Smooth muscle cell of the pulmonary artery (primary cell): ENCODE data around the gene RDH13. TPM values are rescaled to one million over a fixed set of nuclear protein-coding genes. Genes with fewer than 3 reads are reported as not detected.

Source experiments
- total RNA-seq: library from RNA; depleted of rRNA; stranded (reverse); fragments of >200 nt; gene quantifications from 2 replicates; pipeline ENCODE4 v1.2.3, GENCODE V29; 2014

Gene RDH13, protein sequence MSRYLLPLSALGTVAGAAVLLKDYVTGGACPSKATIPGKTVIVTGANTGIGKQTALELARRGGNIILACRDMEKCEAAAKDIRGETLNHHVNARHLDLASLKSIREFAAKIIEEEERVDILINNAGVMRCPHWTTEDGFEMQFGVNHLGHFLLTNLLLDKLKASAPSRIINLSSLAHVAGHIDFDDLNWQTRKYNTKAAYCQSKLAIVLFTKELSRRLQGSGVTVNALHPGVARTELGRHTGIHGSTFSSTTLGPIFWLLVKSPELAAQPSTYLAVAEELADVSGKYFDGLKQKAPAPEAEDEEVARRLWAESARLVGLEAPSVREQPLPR
- 9.5 and 20.0 TPM in 2 replicates for total RNA-seq

DNA sequence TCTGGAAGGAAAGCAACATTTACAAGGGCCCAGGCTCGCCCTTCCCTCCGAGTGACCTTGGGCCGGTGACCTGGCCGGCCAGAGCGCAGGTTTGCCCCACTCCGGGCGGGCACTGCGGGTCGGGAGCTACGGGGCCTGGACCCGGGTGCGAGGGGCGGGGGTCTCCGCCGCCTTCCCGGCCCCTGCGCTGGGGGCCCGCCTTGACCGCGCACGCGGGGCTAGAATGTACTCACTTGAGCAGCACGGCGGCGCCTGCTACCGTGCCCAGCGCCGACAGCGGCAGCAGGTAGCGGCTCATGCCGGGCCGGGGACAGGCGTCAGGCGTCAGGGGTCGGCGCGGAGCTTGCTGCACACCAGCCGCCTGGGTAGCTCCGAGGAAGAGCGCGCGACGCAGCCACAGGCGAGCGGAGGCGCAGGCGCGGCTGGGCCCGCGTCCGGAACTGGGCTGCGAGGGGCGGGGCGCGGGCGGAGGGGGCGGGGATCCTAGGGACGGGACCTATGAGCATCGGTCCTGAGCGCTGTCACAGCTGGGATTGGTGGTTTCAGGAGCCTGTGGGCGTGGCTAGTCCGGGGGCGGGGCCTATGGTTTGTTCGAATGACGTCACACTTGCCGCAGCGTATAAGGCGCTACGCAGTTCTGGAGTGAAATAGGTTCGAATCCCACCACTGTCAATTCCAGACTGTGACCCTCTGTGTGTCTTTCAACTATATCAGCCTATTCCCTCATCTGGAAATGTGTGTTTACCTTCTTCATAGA lies at the start of gene RDH13:
Gene RDH13, minus strand, starts transcription at position 414 of the 757 bp plus-strand sequence. Its CDS starts 116 bp downstream, at position 298.

DNA sequence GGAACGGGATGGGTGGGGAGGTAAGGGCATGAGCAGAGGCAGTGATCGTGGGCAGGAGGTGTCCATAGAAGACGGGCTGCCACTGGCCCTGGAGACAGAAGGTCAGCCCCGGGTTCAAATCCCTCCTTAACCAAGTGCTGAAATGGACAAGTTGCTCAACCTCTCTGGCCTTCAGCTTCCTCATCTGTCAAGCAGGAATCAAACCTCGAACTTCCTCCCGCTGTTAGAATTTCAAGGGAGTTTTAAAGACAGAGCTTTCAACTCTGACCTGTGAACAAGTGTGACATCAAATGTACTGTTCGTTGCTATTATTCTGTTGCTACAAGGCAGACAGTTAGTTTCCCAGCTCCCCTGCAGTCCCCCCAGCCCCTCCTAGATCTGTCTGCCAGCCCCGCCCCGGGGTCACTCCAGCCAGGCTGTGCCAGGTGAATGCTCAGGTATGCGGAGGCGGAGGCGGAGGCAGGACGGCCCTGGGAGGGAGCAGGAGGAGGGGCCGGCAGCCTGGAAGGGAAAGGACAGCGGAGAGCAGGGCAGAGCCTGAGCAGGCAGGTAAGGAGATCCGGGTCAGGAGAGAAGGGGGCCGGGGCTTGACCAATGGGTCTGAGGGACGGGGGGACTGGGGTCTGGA lies 12.5 kb upstream of the RDH13 start, which contains the start of gene EPS8L1:
Gene EPS8L1, plus strand, starts transcription at position 499 of the 628 bp plus-strand sequence. CDS start 576 bp downstream, outside the sequence.

Other genes with a start within 250 kb of the RDH13 start
- not detected in 2 replicates for gene KIR3DL1, start 246.7 kb downstream of the RDH13 start, total RNA-seq
- gene KIR2DS4, start 230.5 kb downstream of the RDH13 start, total RNA-seq: not detected in 2 replicates
- gene KIR3DL2, start 212.7 kb downstream of the RDH13 start, total RNA-seq: not detected in 2 replicates
- gene FCAR, start 188.9 kb downstream of the RDH13 start, total RNA-seq: not detected in 2 replicates
- gene NCR1, start 157.0 kb downstream of the RDH13 start, total RNA-seq: not detected in 2 replicates
- gene NLRP7, start 115.6 kb downstream of the RDH13 start, total RNA-seq: not detected in 2 replicates
- gene NLRP2, start 96.8 kb downstream of the RDH13 start, total RNA-seq: 0.20 and 0.23 TPM in 2 replicates
- 0.13 TPM in 1 of 2 replicates, not detected in the other for gene GP6, start 24.9 kb downstream of the RDH13 start, total RNA-seq
- 0.07 and 0.96 TPM in 2 replicates for gene EPS8L1, start 12.7 kb upstream of the RDH13 start, total RNA-seq
- 34.5 and 56.5 TPM in 2 replicates for gene PPP1R12C, start 54.5 kb upstream of the RDH13 start, total RNA-seq
- 1.1 and 2.4 TPM in 2 replicates for gene TNNT1, start 86.1 kb upstream of the RDH13 start, total RNA-seq
- not detected in 2 replicates for gene TNNI3, start 94.6 kb upstream of the RDH13 start, total RNA-seq
- gene DNAAF3, start 103.5 kb upstream of the RDH13 start, total RNA-seq: 0.07 and 0.10 TPM in 2 replicates
- gene SYT5, start 117.1 kb upstream of the RDH13 start, total RNA-seq: 0.13 TPM in 1 of 2 replicates, not detected in the other
- 1.9 and 5.7 TPM in 2 replicates for gene PTPRH, start 146.4 kb upstream of the RDH13 start, total RNA-seq
- 2.3 and 2.8 TPM in 2 replicates for gene TMEM86B, start 165.6 kb upstream of the RDH13 start, total RNA-seq
- 45.7 and 65.7 TPM in 2 replicates for gene PPP6R1, start 195.9 kb upstream of the RDH13 start, total RNA-seq
- gene HSPBP1, start 217.0 kb upstream of the RDH13 start, total RNA-seq: 21.6 and 27.4 TPM in 2 replicates
- 10.8 and 10.9 TPM in 2 replicates for gene BRSK1, start 220.8 kb upstream of the RDH13 start, total RNA-seq